Neural progenitor cell (in vitro differentiated cells): ENCODE data around the gene MLYCD. TPM values are rescaled to one million over a fixed set of nuclear protein-coding genes. Genes with fewer than 3 reads are reported as not detected.
A peak's percentile ranks its signal among the peaks of the same experiment; 100 is the strongest.

Experiments used
- DNase-seq: peaks from one replicate; pipeline ENCODE4 v3.0.0-alpha.2; 2016; ENCODE audit warnings: low spot score
- H2AFZ ChIP-seq: fragments of 200-600 bp; sonication (generic); replicated peaks from 2 replicates; pipeline ENCODE4 v1.6.1; 2016; ENCODE audit warnings: antibody characterized with exemption
- H3F3A ChIP-seq: fragments of 200-600 bp; sonication (generic); 2 replicates; pipeline ENCODE4 v1.6.1; 2016; ENCODE audit warnings: antibody characterized with exemption, low read depth
- H3K27ac ChIP-seq: fragments of 200-600 bp; sonication (generic); 2 replicates; pipeline ENCODE4 v1.5.1; 2016; ENCODE audit warnings: mild to moderate bottlenecking
- H3K27me3 ChIP-seq: fragments of 200-600 bp; sonication (generic); 2 replicates; pipeline ENCODE4 v1.6.1; 2016; ENCODE audit warnings: mild to moderate bottlenecking, moderate library complexity
- H3K36me3 ChIP-seq: fragments of 200-600 bp; sonication (generic); 2 replicates; pipeline ENCODE4 v1.5.1; 2016
- H3K4me1 ChIP-seq: fragments of 200-600 bp; sonication (generic); 2 replicates; pipeline ENCODE4 v1.6.1; 2016; ENCODE audit warnings: mixed run types
- H3K4me2 ChIP-seq: fragments of 200-600 bp; sonication (generic); 2 replicates; pipeline ENCODE4 v1.6.1; 2016
- H3K4me3 ChIP-seq: fragments of 200-600 bp; sonication (generic); 2 replicates; pipeline ENCODE4 v1.5.1; 2016
- H3K79me2 ChIP-seq: fragments of 200-600 bp; sonication (generic); 2 replicates; pipeline ENCODE4 v1.6.1; 2016; ENCODE audit warnings: low read depth
- H3K9ac ChIP-seq: fragments of 200-600 bp; sonication (generic); 2 replicates; pipeline ENCODE4 v1.6.1; 2016
- H3K9me3 ChIP-seq: fragments of 200-600 bp; sonication (generic); 2 replicates; pipeline ENCODE4 v1.5.1; 2016; ENCODE audit warnings: low read depth
- H4K20me1 ChIP-seq: fragments of 200-600 bp; sonication (generic); 2 replicates; pipeline ENCODE4 v1.6.1; 2016; ENCODE audit warnings: low read depth
- H3K27ac Mint-ChIP-seq: 3 replicates; pipeline ENCODE4 v1.8.0; 2021; ENCODE audit warnings: mixed read lengths
- H3K27me3 Mint-ChIP-seq: 2 replicates; pipeline ENCODE4 v1.8.0; 2022; ENCODE audit warnings: low read depth, mild to moderate bottlenecking, inconsistent platforms, moderate library complexity, mixed read lengths; ENCODE audit not compliant: insufficient read depth
- H3K36me3 Mint-ChIP-seq: 3 replicates; pipeline ENCODE4 v1.8.0; 2021; ENCODE audit warnings: mixed read lengths
- H3K4me1 Mint-ChIP-seq: 3 replicates; pipeline ENCODE4 v1.8.0; 2021; ENCODE audit warnings: mixed read lengths
- H3K4me3 Mint-ChIP-seq: 3 replicates; pipeline ENCODE4 v1.8.0; 2021; ENCODE audit warnings: mild to moderate bottlenecking, moderate library complexity, mixed read lengths
- H3K9me3 Mint-ChIP-seq: 3 replicates; pipeline ENCODE4 v1.8.0; 2020; ENCODE audit warnings: mixed read lengths
- EZH2 ChIP-seq: fragments of 200-600 bp; sonication (generic); IDR thresholded peaks from 2 replicates; pipeline ENCODE4 v1.6.1; 2017; ENCODE audit warnings: antibody characterized with exemption, mild to moderate bottlenecking, moderate library complexity
- EZH2phosphoT487 ChIP-seq: fragments of 200-600 bp; sonication (generic); IDR thresholded peaks from 2 replicates; pipeline ENCODE4 v1.6.1; 2017; ENCODE audit warnings: antibody characterized with exemption
- total RNA-seq: library from RNA; depleted of rRNA; stranded (reverse); fragments of >200 nt; gene quantifications from 2 replicates; pipeline ENCODE4 v1.2.3, GENCODE V29; 2015; ENCODE audit warnings: low replicate concordance
- TF ChIP-seq, protein P1 (sequence below): fragments of 200-600 bp; sonication (generic); IDR thresholded peaks from 2 replicates; pipeline ENCODE4 v1.5.1; 2017; ENCODE audit warnings: antibody characterized with exemption, mild to moderate bottlenecking

Gene MLYCD
- total RNA-seq, 1 donor from 2014 or later: 2.5 TPM

DNA sequence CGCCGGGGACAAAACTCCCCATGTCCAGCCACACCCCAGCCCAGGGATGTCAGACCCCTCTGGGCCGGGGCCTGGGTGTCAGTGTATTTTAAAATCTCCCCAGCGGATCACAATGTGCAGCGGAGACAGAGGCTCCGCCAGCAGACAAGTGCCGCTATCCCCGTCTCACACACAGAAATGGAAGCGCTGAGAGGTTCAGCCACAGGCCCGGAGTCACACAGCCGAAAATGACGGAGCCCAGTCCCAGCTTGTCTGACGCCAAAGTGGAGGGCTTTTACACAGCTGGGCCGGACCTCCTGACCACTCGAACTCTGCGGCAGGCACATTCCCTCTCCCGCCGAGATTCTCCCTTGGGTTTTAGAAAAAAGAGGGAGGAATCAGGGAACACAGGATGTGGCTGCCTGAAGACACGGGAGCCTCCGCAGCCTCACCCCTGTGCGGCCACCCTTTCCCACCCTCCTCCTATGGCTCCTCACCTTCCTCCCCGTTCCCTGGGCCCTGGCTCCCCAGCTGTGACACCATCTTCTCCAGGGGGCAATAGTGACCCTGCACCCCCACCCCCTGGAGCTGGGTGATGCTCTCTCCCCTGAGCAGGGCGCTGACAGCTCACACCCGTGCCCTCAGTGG is 47.4 kb downstream of the MLYCD start:
- TF ChIP-seq, protein P1, sequence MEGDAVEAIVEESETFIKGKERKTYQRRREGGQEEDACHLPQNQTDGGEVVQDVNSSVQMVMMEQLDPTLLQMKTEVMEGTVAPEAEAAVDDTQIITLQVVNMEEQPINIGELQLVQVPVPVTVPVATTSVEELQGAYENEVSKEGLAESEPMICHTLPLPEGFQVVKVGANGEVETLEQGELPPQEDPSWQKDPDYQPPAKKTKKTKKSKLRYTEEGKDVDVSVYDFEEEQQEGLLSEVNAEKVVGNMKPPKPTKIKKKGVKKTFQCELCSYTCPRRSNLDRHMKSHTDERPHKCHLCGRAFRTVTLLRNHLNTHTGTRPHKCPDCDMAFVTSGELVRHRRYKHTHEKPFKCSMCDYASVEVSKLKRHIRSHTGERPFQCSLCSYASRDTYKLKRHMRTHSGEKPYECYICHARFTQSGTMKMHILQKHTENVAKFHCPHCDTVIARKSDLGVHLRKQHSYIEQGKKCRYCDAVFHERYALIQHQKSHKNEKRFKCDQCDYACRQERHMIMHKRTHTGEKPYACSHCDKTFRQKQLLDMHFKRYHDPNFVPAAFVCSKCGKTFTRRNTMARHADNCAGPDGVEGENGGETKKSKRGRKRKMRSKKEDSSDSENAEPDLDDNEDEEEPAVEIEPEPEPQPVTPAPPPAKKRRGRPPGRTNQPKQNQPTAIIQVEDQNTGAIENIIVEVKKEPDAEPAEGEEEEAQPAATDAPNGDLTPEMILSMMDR: no peak
- TF ChIP-seq EZH2phosphoT487 (no peak), EZH2 (no peak)

DNA sequence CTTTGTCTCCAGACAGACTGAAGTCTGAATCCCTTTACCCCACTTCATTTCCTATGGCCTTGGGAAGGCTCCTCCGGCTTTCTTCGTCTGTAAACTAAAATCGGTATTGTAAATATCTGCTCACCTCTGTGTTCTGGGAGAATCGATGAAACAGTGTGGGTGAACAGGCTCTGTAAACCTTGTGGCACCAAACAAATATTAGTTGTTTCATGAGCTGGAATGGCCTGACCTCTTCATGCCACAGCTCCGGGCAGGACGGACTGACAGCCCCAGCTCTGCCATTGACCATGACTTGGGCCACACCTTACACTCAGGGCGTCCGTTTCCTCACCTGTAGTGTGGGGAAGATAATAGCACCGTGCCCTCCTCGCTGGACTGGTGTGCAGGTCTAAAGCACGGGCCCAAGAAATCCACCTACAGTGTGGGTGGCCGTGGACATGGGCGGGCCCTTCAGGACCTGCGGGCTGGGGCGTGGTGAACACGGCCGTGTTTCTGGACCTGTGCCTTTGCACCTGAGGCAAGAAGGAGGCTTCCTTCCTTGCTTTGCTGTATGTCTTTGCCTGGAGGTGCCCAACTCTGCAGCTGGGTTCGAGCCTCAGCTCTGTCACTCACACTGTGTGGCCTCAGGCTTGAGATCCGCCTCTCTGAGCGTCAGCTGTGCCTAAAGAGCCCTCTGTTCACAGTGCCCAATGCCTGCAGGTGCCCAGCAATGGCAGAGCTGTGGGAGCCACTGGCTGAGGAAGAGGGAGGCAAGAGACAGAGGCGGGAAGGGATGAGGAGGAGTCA is 48.1 kb downstream of the MLYCD start:
- H3K9me3 Mint-ChIP-seq: peaks cover 7% of the 10 kb centered on the region
- Histone ChIP-seq H3K4me2 (no peak overlapping the region), H3F3A (peaks cover 11% of the 10 kb centered on the region), H3K4me3 (no peak overlapping the region), H3K9me3 (no peaks in the 10 kb centered on the region), H3K27me3 (no peaks in the 10 kb centered on the region), H3K27ac (no peak overlapping the region), H3K36me3 (no peaks in the 10 kb centered on the region), H3K79me2 (no peaks in the 10 kb centered on the region), H3K4me1 (no peaks in the 10 kb centered on the region), H3K9ac (no peak overlapping the region), H2AFZ (no peak overlapping the region), H4K20me1 (no peaks in the 10 kb centered on the region)
- DNase-seq: no peak
- peak overlapping the region; percentile 52 for H3K27ac Mint-ChIP-seq
- peaks cover 3% of the 10 kb centered on the region for H3K4me1 Mint-ChIP-seq
- TF ChIP-seq EZH2 (no peak), EZH2phosphoT487 (no peak)
- TF ChIP-seq, protein P1: no peak
- no peaks in the 10 kb centered on the region for H3K36me3 Mint-ChIP-seq
- H3K4me3 Mint-ChIP-seq: no peak overlapping the region
- peaks cover 4% of the 10 kb centered on the region for H3K27me3 Mint-ChIP-seq

More for the DNA sequence above, 47.4 kb downstream of the MLYCD start:
- Histone ChIP-seq H3K4me1 (no peaks in the 10 kb centered on the region), H3K27ac (no peak overlapping the region), H3K27me3 (no peaks in the 10 kb centered on the region), H2AFZ (no peak overlapping the region), H4K20me1 (no peaks in the 10 kb centered on the region), H3K4me3 (no peak overlapping the region), H3K79me2 (no peaks in the 10 kb centered on the region), H3K4me2 (no peak overlapping the region), H3K9me3 (no peaks in the 10 kb centered on the region), H3K9ac (no peak overlapping the region), H3K36me3 (no peaks in the 10 kb centered on the region), H3F3A (peaks cover 10% of the 10 kb centered on the region)
- H3K4me3 Mint-ChIP-seq: no peak overlapping the region
- DNase-seq: no peak
- peak overlapping the region; percentile 57 for H3K27ac Mint-ChIP-seq
- peaks cover 4% of the 10 kb centered on the region for H3K27me3 Mint-ChIP-seq
- H3K9me3 Mint-ChIP-seq: peaks cover 6% of the 10 kb centered on the region
- H3K36me3 Mint-ChIP-seq: no peaks in the 10 kb centered on the region
- peaks cover 3% of the 10 kb centered on the region for H3K4me1 Mint-ChIP-seq

DNA sequence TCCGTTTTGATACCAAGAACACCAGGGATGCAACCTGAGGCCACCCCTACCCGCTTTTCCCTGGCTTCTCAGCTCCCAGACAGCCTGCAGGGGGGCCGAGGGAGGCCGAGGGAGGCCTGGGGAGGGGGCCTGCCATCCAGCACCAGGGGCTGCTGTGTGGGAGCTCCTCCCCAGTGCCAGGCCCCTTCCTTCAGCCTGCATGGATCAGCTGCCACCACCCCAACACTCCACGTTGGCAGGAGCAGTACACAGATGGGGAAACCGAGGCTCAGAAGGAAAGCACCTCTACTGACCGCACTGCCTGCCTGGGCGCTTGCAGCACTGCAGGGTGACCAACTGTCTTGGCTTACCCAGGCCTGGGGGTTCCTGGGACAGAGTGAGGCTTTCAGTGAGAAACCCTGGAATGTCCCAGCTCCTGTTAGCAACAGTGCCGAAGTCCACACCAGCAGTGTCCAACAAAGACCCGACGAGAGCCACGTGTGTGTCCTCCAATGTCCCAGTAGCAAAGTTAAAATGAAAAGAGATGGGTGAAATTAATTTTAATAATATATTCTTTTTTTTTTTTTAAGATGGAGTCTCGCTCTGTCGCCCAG is 48.8 kb downstream of the MLYCD start:
- Histone ChIP-seq H3K9ac (no peak overlapping the region), H3K27me3 (peaks cover 3% of the 10 kb centered on the region), H4K20me1 (no peaks in the 10 kb centered on the region), H3K9me3 (no peaks in the 10 kb centered on the region), H3K4me3 (no peak overlapping the region), H3K36me3 (no peaks in the 10 kb centered on the region), H3K79me2 (no peaks in the 10 kb centered on the region), H3K27ac (no peak overlapping the region), H2AFZ (no peak overlapping the region), H3K4me2 (no peak overlapping the region), H3F3A (peaks cover 11% of the 10 kb centered on the region), H3K4me1 (no peaks in the 10 kb centered on the region)
- DNase-seq: no peak
- Mint-ChIP-seq H3K4me1 (peaks cover 3% of the 10 kb centered on the region), H3K27me3 (peaks cover 7% of the 10 kb centered on the region), H3K4me3 (no peak overlapping the region), H3K36me3 (no peaks in the 10 kb centered on the region), H3K9me3 (peaks cover 7% of the 10 kb centered on the region), H3K27ac (no peak overlapping the region)
- TF ChIP-seq EZH2phosphoT487 (no peak), EZH2 (no peak)
- TF ChIP-seq, protein P1: no peak
